GM21381 (cell line): ENCODE results near the gene GDF9.

Experiments used
- ATAC-seq: cut with Tn5 transposase; IDR thresholded peaks from one replicate; pipeline ENCODE4 v1.9.1; 2021; ENCODE audit warnings: mild to moderate bottlenecking, moderate library complexity; ENCODE audit not compliant: unreplicated experiment

GDF9 gene, protein sequence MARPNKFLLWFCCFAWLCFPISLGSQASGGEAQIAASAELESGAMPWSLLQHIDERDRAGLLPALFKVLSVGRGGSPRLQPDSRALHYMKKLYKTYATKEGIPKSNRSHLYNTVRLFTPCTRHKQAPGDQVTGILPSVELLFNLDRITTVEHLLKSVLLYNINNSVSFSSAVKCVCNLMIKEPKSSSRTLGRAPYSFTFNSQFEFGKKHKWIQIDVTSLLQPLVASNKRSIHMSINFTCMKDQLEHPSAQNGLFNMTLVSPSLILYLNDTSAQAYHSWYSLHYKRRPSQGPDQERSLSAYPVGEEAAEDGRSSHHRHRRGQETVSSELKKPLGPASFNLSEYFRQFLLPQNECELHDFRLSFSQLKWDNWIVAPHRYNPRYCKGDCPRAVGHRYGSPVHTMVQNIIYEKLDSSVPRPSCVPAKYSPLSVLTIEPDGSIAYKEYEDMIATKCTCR

DNA sequence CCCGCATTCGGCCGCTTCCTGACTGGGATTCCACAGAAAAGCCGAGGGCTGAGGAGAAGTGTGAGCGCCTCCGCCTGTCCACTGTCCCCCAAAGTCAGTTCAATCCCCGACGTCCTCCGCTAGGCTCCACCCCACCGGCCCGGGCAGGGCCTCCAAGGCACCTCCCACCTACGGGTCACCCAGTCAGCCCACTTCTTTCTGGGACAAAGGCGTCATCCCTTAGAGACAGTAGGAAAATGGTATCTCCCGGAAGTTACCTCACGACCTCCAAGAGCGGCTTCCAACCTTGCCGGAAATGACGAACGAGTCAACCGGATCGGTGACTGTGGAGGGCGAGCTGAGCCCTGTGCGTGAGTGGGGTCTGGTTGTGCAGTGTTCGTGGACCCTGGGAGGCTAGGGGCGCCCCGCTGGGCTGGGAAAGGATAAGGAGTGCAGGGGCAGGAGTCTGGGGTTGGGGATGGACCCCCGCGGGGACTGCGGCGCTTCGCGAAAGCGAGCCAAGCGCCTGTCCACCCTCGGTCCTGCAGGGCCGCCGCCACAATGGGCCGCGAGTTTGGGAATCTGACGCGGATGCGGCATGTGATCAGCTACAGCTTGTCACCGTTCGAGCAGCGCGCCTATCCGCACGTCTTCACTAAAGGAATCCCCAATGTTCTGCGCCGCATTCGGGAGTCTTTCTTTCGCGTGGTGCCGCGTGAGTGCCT lies at the start of gene GDF9, which contains the start of gene UQCRQ:
TSS of gene GDF9 (minus strand) at position 128 of the 704 bp plus-strand sequence. CDS start 1,936 bp downstream, outside the sequence.
TSS of gene UQCRQ (plus strand) at position 301 of the 704 bp plus-strand sequence. CDS start at position 541, 240 bp downstream.
- peak; percentile 99 for ATAC-seq

DNA sequence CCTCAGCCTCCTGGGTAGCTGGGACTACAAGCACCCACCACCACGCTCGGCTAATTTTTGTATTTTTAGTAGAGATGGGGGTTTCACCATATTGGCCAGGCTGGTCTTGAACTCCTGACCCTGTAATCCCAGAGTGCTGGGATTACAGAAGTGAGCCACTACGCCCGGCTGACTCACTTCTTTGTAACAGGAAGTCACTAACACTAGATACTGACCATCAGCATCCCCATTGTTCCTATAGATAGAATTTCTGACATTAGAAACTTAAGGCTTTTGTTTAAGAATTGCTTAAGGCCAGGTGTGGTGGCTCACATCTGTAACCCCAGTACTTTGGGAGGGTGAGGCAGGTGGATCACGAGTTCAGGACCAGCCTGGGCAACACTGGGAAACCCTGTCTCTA lies 49.4 kb upstream of the GDF9 start:
- no peak for ATAC-seq

- no peak for ATAC-seq
These were observed 43.4 kb upstream of the GDF9 start for GRCh38 chr5:132909702-132910101.

DNA sequence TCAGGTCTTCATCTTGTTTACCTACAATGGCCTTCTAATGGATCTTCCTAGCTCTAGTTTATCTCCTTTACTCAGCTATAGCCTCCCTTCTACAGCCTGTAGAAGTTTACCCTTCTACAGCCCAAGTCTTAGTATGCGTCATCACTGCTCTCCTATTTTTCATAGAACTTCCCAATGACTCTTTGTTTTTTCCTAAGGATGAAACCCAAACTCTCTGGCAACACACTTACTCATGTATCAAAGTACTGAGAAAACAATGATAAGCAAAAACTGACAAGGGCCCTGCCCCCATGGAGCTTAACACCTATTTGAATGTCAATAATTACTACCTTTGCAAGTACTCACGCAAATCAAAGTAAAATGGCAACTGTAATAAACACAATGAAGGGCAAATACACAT lies 40.9 kb upstream of the GDF9 start:
- ATAC-seq = no peak

DNA sequence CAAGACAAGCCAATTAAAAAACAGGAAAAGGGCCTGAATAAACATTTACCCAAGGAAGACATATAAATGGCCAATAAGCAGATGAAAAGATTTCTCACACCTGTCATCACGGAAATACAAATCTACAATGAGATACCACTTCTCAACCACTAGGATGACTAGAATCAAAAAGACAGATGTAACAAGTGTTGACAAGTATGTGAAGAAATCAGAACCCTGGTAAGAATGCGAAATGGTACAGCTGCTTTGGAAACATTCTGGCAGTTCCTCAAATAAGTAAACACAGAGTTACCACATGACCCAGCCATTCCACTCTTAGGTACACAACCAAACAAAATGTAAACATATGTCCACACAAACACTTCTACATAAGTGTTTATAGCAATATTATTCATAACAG lies 39.7 kb upstream of the GDF9 start:
- ATAC-seq = no peak

DNA sequence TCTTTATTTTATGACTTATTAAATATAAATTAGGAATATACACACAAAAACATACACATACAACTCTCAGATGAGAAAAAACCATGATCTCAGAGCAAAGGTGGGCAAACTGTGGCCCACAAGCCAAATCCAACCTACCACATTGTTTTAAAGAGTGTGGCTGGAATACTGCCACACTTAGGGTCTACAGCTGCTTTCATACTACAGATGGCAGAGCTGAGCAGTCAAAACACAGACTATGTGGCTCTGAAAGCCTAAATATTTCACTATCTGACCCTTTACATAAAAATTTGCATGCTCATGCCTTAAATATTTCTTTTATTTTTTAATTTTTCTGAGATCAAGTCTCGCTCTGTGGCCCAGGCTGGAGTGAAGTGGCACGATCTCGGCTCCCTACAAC lies 35.5 kb upstream of the GDF9 start:
- ATAC-seq = no peak

GRCh38 chr5:132901036-132901435 lies 34.8 kb upstream of the GDF9 start:
- no peak for ATAC-seq

DNA sequence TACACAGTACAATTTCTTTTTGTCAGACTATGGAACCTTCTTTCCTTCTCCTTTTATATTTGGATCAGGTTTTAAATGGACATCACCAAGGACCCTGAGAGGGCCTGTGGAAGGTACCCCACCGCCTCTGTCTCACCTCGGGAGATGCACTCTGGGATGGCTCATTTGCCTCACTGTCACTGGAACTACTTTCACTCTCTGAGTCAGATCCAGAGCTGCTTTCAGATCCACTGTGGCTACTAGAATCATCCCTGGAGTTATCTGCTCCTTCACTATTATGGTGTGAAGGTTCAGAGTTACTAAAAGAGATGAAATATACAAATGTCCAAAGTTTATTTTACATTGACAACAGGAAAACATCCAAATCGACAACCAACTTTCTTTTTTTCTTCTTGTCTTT lies 31.8 kb upstream of the GDF9 start:
- ATAC-seq = no peak

DNA sequence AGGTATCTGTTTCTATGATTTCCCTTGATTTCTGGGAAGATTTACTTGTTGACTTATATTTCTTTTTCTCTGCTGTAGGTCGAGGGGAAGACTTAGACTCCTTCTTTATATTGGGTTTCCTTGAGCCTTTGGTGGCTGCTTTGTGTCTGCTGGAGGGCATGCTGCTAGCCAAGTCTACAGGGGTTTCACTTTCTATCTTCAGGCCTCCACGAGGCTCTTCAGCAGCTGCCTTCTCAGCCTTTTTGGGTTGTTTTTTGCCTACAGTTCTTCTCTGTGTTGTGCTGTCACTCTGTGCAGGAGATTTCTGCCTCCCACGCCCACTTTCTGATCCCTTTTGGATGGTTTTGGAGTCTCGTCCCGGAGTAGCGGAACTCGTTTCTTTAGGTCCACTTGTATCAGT lies 30.4 kb upstream of the GDF9 start:
- no peak for ATAC-seq

- no peak for ATAC-seq
These were observed 29.5 kb upstream of the GDF9 start for GRCh38 chr5:132895719-132896305.

- no peak for ATAC-seq
These were observed 24.5 kb upstream of the GDF9 start for GRCh38 chr5:132890817-132891216.

GRCh38 chr5:132889501-132889900 lies 23.2 kb upstream of the GDF9 start:
- no peak for ATAC-seq

DNA sequence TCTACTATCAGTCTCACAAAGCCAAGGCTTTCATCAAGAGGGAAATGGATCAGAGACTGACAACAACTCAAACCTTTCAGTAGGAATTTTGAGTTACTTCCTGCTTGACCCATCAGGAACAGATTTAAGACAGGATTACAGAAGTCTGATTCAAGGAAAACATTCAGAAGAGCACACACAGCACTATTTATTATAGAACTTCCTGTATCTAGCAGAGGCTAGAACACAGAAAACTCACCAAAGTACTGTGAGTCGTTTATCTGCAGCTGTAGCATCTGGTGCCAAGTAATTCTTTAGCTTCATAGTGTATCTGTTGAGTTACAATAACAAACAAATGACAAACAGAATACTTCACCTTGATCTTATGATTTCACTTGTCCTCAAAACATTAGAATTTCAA lies 21.0 kb upstream of the GDF9 start:
- no peak for ATAC-seq

GRCh38 chr5:132886064-132886823 lies 20.0 kb upstream of the GDF9 start:
- ATAC-seq = no peak

GRCh38 chr5:132884548-132884947 lies 18.3 kb upstream of the GDF9 start:
- ATAC-seq = no peak

DNA sequence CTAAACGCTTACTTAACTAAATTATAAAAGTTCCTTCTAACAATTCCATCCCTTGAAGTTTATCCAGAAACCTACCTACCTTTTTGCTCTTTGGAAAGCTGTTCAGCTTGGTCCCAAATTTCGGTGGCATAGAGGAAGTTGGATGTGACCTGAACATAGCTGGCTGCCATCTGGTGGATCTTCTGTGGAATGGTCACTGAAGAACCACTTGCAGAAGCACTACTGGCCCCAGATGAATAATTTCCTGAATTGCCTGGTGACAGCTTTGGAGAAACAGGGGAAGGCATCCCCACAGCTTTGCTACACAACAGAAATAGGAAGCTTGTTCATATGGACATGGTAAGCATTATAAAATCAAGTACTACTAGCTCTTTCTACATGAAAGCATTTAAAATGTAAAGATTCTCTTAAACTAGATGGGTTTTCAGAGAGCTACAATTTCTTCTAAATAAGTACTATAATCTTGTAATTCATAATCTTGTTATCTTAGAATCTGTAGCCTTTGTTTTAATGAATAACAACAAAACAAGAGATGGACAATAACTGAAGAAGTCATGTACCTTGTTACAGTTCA lies 17.1 kb upstream of the GDF9 start:
- ATAC-seq = no peak

DNA sequence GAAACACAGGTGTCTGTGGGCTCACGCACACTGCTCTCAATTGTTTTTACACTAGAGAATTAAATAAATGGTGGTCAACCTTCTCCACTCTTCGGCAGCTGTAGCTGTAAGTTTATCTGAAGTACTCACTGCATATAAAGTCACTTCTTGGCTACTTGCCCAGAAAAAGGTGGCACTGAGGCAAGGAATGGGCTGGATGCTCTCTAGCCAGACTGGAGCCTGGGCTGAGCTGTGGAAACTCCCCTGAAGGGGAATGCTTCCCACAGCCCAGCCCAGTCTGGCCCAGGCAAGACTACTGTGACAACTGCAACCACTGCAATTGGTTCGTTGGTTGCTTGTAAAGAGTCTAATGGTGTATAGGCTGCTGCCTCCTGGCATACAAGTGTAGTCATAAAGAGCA lies 11.7 kb upstream of the GDF9 start:
- ATAC-seq = no peak

- no peak for ATAC-seq
These were observed 11.2 kb upstream of the GDF9 start for GRCh38 chr5:132877466-132877865.

GRCh38 chr5:132876020-132876759 lies 9.9 kb upstream of the GDF9 start:
- ATAC-seq = no peak

- ATAC-seq = no peak
These were observed 7.6 kb upstream of the GDF9 start for GRCh38 chr5:132873930-132874271.
